ENCODE results near the gene ACOX1.

Gene ACOX1

DNA sequence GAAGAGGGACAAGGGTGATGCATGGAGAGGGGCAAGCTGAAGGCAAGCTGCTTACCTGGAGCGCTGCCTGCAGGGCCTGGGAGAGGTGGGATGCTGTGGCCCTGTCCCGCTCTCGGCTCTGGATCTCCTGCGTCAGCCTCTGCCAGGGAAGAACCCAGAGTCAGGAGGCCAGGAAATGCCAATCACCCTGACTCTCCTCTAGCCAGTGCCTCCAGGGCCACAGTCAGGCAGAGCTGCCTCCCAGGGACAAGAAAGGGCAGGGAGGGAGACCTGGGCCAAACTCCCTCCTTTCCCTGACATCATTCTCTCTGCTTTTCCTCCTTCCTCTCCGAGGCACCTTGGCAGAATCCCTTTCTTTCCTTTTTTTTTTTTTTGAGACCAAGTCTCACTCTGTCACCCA, 33.0 kb upstream of the ACOX1 start:
- Histone ChIP-seq H3K27me3 (replicated peaks) (no peaks in the 10 kb centered on the region), H3K4me3 (ENCODE audit: low read depth, low read length) (no peak overlapping the region), H3K36me3 (replicated peaks) (no peaks in the 10 kb centered on the region), H3K27ac (no peak overlapping the region)
- TF ChIP-seq, protein P1, sequence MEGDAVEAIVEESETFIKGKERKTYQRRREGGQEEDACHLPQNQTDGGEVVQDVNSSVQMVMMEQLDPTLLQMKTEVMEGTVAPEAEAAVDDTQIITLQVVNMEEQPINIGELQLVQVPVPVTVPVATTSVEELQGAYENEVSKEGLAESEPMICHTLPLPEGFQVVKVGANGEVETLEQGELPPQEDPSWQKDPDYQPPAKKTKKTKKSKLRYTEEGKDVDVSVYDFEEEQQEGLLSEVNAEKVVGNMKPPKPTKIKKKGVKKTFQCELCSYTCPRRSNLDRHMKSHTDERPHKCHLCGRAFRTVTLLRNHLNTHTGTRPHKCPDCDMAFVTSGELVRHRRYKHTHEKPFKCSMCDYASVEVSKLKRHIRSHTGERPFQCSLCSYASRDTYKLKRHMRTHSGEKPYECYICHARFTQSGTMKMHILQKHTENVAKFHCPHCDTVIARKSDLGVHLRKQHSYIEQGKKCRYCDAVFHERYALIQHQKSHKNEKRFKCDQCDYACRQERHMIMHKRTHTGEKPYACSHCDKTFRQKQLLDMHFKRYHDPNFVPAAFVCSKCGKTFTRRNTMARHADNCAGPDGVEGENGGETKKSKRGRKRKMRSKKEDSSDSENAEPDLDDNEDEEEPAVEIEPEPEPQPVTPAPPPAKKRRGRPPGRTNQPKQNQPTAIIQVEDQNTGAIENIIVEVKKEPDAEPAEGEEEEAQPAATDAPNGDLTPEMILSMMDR (IDR thresholded peaks at IDR 0.05; ENCODE audit: low read depth, low read length, missing control alignments) = no peak
- in situ Hi-C loops (cut with HindIII; ENCODE audit: low pct_ligation_motif_present, low sequenced_read_pairs) = no loop called here
- DNase-seq = no peak

DNA sequence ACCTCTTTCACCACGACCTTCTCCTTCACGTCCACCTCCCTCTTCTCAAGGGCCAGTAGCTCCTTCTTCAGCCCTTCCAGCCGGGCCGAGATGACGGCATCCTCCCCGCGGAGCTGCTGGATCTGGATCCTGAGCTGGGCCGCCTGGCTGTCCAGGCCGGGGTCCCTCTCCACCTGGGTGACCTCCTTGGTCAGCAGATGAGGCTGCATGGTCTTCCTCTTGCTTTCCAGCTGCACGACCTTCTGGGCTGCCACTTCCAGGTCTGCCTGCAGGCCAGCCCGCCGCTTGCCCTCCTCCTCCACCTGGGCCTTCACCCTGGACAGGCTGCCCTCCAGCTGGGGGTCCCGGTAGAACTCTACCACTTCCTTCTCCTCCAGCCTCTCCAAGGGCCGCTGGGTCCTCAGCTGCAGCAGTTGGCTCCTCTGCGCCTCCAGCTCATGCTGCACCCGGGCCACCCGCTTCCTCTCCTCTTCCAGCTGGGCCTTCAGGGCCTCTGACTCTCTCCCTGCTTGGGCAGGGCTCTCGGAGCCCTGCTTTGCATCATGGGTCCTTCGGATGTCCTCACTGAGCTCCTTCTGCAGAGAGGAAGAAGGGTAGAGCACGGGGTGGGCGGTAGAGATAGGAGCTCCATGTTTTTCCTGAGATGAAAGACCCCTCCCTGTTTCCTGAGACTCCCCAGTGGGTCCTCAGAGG, 31.1 kb upstream of the ACOX1 start:
- no peak for DNase-seq
- Histone ChIP-seq H3K27me3 (replicated peaks) (no peaks in the 10 kb centered on the region), H3K4me3 (ENCODE audit: low read depth, low read length) (no peak overlapping the region), H3K27ac (no peak overlapping the region), H3K36me3 (replicated peaks) (no peaks in the 10 kb centered on the region)
- in situ Hi-C loops (cut with HindIII; ENCODE audit: low pct_ligation_motif_present, low sequenced_read_pairs) = no loop called here
- TF ChIP-seq, protein P1 (IDR thresholded peaks at IDR 0.05; ENCODE audit: low read depth, low read length, missing control alignments) = no peak

DNA sequence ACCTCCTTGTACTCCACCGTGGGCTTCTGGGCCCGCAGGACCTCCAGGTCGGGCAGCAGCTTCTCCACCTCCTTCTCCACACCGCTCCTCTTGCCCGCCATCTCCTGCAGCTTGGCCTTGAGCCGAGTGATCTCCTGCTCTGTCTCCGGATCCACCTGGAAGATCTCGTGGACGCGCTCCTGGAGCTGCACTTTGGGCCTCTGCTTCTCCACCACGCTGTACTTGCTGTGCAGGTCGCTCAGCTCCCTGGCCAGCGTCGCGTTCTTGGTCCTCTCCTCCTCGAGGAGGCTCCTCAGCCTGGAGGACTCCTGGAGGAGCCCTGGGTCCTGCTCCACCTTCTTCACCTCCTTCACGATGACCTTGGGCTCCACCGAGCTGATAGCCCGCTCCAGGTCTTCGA, 30.5 kb upstream of the ACOX1 start:
- TF ChIP-seq, protein P1 (IDR thresholded peaks at IDR 0.05; ENCODE audit: low read depth, low read length, missing control alignments) = no peak
- in situ Hi-C loops (cut with HindIII; ENCODE audit: low pct_ligation_motif_present, low sequenced_read_pairs) = no loop called here
- Histone ChIP-seq H3K4me3 (ENCODE audit: low read depth, low read length) (no peak overlapping the region), H3K27me3 (replicated peaks) (no peaks in the 10 kb centered on the region), H3K36me3 (replicated peaks) (no peaks in the 10 kb centered on the region), H3K27ac (no peak overlapping the region)
- no peak for DNase-seq

DNA sequence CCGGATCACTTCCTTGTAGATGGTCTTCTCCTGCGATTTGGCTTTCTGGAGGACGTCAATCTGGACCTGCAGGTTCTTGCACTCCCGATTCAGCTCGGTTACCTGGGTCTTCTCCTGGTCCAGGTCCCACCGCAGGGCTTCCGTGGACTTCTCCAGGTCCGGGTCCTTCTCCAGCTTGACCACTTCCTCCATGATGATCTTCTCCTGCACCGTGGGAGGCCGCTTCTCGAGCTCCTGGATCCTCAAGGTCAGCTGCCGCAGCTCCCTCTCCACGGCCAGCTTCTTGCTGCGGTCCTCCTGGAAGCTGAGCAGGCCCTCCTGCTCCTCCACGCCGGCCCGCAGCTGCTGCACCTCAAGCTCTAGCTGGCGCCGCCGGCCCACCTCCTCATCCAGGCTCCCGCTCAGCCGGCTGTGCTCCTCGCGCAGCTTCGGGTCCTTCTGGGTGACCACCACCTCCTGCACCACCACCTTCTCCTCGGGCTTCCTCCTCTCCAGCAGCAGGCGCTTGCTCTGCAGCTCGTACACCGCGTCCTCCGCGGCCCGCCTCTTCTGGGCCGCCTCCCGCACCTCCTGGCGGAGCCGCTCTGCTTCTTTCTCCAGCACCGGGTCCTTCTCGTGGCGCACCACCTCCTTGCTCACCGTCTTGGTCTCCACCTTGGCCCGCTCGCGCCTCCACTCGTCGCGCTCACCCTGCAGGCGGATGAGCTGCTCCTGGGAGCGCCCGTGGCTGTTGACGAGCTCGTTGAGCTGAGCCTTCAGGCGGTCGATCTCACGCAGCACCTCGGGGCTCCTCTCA, 29.9 kb upstream of the ACOX1 start:
- H3K4me3 ChIP-seq (ENCODE audit: low read depth, low read length) = no peak overlapping the region
- DNase-seq = no peak
- no peak overlapping the region for H3K27ac ChIP-seq
- TF ChIP-seq, protein P1 (IDR thresholded peaks at IDR 0.05; ENCODE audit: low read depth, low read length, missing control alignments) = no peak
- in situ Hi-C loops (cut with HindIII; ENCODE audit: low pct_ligation_motif_present, low sequenced_read_pairs) = no loop called here
- H3K36me3 ChIP-seq (replicated peaks) = no peaks in the 10 kb centered on the region
- no peaks in the 10 kb centered on the region for H3K27me3 ChIP-seq (replicated peaks)

DNA sequence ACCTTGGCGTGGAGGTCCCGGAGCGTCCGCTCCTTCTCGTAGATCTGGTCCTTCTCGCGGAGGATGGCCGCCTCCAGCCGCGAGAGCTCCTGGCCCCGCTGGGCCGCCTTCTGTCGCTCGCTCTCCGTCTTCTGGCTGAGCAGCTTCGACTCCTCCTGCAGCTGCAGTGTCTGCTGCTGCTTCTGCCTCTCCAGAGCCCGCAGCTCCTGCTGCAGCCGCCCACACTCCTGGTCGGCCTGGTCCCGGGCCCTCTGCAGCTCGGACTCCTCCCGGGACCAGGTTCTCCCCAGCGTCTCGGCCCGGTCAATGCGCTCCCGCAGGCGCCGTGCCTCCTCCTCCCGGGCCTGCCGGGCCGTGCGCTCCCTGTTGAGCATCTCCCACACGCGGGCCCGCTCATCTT, 29.2 kb upstream of the ACOX1 start:
- TF ChIP-seq, protein P1 (IDR thresholded peaks at IDR 0.05; ENCODE audit: low read depth, low read length, missing control alignments) = no peak
- H3K4me3 ChIP-seq (ENCODE audit: low read depth, low read length) = no peak overlapping the region
- no peaks in the 10 kb centered on the region for H3K27me3 ChIP-seq (replicated peaks)
- in situ Hi-C loops (cut with HindIII; ENCODE audit: low pct_ligation_motif_present, low sequenced_read_pairs) = no loop called here
- DNase-seq = no peak
- no peak overlapping the region for H3K27ac ChIP-seq
- no peaks in the 10 kb centered on the region for H3K36me3 ChIP-seq (replicated peaks)
